ENCODE results near the gene CNTNAP5. TPM values are rescaled to one million over a fixed set of nuclear protein-coding genes. Genes with fewer than 3 reads are reported as not detected.

CNTNAP5 gene
- total RNA-seq, 1 donor from 2014 or later: not detected

DNA sequence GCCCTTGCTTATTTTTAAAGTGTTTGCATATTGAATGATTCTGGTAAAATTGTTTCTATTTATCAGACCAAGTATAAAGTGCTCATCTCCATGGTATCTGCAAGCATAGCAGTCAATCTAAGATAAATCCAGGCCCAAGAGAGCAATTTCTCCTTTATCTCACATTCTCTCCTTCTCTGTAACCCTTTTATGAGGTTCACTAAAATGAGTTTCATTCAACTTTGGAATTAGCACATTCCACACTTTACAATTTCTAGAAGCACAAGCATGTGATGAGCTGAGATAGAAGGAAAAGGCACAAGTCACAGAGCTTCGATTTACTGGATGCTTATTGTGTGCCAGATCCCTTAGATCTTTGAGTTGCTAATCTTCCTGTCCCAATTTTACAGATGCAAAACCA, 97.3 kb downstream of the CNTNAP5 start:
- Histone ChIP-seq H3K9me3 (no peaks in the 10 kb centered on the region), H3K4me1 (no peaks in the 10 kb centered on the region), H3K36me3 (no peaks in the 10 kb centered on the region), H3K27ac (no peak overlapping the region), H3K27me3 (ENCODE audit: low read depth) (no peaks in the 10 kb centered on the region), H3K4me3 (no peak overlapping the region)
- ATAC-seq (no peak), DNase-seq (no peak)
- intact Hi-C loops (cut with DNase I): no loop called here
- TF ChIP-seq, protein P1, sequence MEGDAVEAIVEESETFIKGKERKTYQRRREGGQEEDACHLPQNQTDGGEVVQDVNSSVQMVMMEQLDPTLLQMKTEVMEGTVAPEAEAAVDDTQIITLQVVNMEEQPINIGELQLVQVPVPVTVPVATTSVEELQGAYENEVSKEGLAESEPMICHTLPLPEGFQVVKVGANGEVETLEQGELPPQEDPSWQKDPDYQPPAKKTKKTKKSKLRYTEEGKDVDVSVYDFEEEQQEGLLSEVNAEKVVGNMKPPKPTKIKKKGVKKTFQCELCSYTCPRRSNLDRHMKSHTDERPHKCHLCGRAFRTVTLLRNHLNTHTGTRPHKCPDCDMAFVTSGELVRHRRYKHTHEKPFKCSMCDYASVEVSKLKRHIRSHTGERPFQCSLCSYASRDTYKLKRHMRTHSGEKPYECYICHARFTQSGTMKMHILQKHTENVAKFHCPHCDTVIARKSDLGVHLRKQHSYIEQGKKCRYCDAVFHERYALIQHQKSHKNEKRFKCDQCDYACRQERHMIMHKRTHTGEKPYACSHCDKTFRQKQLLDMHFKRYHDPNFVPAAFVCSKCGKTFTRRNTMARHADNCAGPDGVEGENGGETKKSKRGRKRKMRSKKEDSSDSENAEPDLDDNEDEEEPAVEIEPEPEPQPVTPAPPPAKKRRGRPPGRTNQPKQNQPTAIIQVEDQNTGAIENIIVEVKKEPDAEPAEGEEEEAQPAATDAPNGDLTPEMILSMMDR (IDR thresholded peaks at IDR 0.05): no peak

DNA sequence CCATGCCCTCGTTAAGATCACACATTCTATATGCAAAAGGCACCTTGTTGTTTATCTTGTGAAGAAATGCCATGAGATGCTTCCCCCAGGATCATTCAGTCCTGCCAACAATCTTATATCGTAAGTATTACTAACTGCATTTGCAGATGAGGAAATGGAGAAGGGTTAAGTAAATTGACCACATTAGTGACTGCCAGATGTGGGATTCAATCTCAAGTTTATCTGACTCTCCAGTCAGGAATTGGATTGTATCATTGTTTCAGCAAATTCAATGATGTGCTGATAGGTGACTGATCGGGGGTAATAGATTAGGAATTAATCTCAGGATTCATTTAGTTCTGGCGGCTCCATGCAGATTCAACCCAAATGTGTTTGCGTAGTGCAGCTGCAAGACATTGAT, 106.2 kb downstream of the CNTNAP5 start:
- ATAC-seq (no peak), DNase-seq (no peak)
- H3K4me1 ChIP-seq: no peaks in the 10 kb centered on the region
- H3K9me3 ChIP-seq: no peaks in the 10 kb centered on the region
- TF ChIP-seq, protein P1 (IDR thresholded peaks at IDR 0.05): no peak
- H3K27ac ChIP-seq: no peak overlapping the region
- H3K36me3 ChIP-seq: no peaks in the 10 kb centered on the region
- H3K27me3 ChIP-seq (ENCODE audit: low read depth): no peaks in the 10 kb centered on the region
- no peak overlapping the region for H3K4me3 ChIP-seq
- intact Hi-C loops (cut with DNase I): no loop called here

DNA sequence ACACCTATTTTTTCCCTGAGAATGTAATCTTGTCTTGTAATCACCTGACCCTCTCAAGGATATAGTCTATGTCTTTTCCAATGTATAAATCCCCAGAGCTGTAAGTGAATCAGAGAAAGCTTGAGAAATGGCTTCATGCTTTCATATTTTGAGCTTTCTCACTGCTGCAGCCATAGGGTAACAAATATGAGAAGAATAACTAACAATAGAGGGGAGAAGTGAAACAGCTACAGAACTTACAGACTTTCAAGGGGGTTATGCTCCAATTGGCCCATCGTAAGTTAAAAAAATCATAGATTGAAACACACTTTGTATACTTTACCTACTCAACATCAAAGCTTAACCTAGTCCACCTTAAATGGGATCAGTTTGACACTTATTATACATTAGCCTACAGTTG, 111.0 kb downstream of the CNTNAP5 start:
- Histone ChIP-seq H3K27me3 (ENCODE audit: low read depth) (no peaks in the 10 kb centered on the region), H3K36me3 (no peaks in the 10 kb centered on the region), H3K9me3 (no peaks in the 10 kb centered on the region), H3K27ac (no peak overlapping the region), H3K4me1 (no peaks in the 10 kb centered on the region), H3K4me3 (no peak overlapping the region)
- TF ChIP-seq, protein P1 (IDR thresholded peaks at IDR 0.05): no peak
- no peak for ATAC-seq
- intact Hi-C loops (cut with DNase I): no loop called here
- no peak for DNase-seq

DNA sequence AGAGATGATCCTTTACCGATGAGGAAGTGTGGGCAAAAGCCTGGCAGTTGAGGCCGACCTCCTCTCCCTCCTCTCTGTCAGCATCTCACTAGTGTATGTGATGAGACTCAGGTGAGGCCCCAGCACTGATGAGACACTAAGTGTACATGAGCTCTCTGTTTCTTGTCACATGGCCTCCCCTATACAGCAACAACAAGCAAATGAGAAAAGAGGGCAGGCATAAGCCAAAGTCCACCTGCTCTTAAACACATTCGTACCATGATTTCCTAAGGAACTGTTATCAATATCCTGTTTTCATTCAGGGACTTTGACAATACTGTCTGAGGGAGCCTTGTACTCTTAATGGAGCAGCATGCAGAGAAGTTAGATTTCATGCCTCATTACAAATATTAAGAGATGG, 113.0 kb downstream of the CNTNAP5 start:
- H3K4me3 ChIP-seq: no peak overlapping the region
- ATAC-seq (no peak), DNase-seq (no peak)
- intact Hi-C loops (cut with DNase I): no loop called here
- H3K36me3 ChIP-seq: no peaks in the 10 kb centered on the region
- H3K9me3 ChIP-seq: no peaks in the 10 kb centered on the region
- no peaks in the 10 kb centered on the region for H3K27me3 ChIP-seq (ENCODE audit: low read depth)
- H3K4me1 ChIP-seq: no peaks in the 10 kb centered on the region
- H3K27ac ChIP-seq: no peak overlapping the region
- TF ChIP-seq, protein P1 (IDR thresholded peaks at IDR 0.05): no peak

DNA sequence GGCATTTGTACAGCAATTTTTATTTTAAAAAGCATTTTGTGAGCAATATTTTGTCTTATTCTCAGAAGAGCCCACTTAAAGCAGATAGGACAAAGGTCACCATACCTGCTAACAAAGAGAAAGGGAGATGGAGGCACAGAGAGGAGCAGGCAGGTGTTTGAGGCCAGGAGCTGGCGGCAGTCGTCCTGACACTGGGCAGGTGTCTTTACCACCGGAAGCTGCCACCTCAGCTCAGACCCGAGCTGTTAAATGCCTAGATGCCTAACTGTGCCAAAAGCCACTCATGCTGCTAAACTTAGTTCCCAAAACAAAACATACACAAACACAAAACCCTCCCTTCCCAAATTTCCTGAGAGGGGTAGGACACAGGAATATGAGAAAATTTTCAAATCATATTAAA, 120.9 kb downstream of the CNTNAP5 start:
- Histone ChIP-seq H3K27ac (no peak overlapping the region), H3K9me3 (no peaks in the 10 kb centered on the region), H3K4me3 (no peak overlapping the region), H3K27me3 (ENCODE audit: low read depth) (no peaks in the 10 kb centered on the region), H3K36me3 (no peaks in the 10 kb centered on the region), H3K4me1 (no peaks in the 10 kb centered on the region)
- TF ChIP-seq, protein P1 (IDR thresholded peaks at IDR 0.05): no peak
- no peak for ATAC-seq
- intact Hi-C loops (cut with DNase I): no loop called here
- no peak for DNase-seq

DNA sequence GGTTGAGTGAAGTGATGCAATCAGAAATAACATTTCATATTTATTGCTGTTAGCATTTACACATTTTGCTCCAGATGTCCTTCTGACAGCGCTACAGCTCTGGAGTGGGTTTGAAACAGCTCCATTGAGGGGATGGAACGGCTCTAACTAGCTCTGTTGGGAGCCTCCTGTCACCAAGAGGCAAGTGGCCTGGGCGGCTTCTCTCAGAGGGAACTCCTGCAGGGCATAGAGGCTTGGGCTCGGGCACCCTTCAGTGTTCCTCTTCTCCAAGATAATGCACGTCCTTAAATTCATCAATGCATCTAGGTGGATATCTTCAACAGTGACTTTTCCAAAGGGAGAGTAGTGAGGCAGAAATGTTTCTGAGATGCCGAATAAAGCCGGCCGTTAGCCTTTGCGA, 122.5 kb downstream of the CNTNAP5 start:
- ATAC-seq (no peak), DNase-seq (no peak)
- no peaks in the 10 kb centered on the region for H3K9me3 ChIP-seq
- intact Hi-C loops (cut with DNase I): no loop called here
- H3K36me3 ChIP-seq: no peaks in the 10 kb centered on the region
- TF ChIP-seq, protein P1 (IDR thresholded peaks at IDR 0.05): no peak
- H3K4me1 ChIP-seq: no peaks in the 10 kb centered on the region
- no peak overlapping the region for H3K4me3 ChIP-seq
- H3K27me3 ChIP-seq (ENCODE audit: low read depth): no peaks in the 10 kb centered on the region
- no peak overlapping the region for H3K27ac ChIP-seq
